Measurements from ENCODE around the gene ELMO1.

The ELMO1 gene

DNA sequence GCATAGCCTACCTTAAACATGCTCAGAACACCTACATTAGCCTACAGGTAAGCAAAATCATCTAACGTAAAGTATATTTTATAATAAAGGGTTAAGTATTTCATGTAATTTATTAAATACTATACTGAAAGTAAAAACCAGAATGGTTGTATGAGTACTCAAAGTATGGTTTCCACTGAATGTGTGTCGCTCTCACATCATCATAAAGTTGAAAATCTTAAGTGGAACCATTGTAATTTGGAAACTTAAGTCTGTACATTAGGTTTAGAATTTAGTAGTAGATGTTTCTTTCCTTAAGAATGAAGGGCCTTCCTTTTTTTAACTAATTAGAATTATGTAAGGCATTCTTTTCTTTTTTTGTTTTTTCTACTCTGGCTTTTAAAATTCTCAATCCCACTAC lies 484.4 kb downstream of the ELMO1 start:
- DNase-seq (ENCODE audit: low read depth in 2 of 3, low spot score in 2 of 3) = no peak

DNA sequence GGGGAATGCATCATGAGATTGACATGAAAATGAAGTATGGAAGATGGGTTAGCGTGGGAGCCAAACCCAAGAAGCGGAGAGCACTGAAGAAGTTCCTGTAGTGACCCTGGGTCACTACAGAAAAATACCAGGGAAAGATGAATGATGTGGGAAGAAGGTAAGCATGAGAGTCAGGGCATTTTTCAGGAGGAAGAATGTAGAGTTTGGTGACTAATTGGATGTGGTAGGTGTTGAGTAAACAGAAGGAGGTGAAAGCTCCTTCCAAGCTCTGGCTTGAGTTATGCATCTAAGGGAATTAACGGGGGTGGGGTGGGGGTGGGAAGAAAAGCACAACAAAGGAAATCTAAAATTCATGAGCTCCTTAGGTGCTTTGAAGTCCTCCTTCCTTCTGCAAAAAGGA lies 486.3 kb downstream of the ELMO1 start:
- DNase-seq (ENCODE audit: low read depth in 2 of 3, low spot score in 2 of 3) = no peak

DNA sequence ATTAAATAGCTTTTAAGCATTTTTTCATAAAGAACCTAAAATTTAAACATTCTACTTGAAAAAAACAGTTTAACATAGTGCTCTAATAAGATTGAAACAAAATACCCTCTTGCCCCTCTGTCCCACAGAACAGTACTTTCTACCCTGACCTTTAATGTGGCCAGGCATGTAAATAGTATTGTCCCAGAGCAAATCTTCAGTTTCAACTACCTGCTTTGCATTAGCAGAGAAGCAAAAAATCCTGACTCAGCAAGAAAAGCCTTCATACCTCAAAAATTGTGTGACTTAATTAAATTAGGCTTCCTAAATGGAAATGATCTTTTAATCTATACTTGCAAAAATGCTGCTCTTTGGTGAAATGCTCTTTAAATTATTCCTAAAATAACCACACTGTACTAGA lies 487.0 kb downstream of the ELMO1 start:
- no peak for DNase-seq (ENCODE audit: low read depth in 2 of 3, low spot score in 2 of 3)

DNA sequence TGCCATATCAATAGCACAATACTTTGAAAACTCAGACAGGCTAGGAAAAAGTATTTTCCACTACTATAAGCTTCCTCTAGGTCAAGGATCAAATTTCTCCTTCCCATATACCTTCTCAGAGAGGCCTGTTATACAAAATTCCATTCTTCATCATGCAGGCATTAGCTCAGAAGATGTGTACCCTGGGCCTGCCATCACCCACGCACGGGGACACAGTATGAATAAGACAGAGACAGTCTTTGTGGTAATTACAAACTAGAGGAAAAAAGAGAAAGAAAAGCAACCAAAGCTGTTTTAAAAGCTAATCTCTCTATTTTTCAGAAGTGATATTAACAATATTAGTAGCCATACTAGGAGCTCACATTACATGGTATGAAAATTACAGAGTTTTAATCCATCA lies 487.6 kb downstream of the ELMO1 start:
- no peak for DNase-seq (ENCODE audit: low read depth in 2 of 3, low spot score in 2 of 3)

DNA sequence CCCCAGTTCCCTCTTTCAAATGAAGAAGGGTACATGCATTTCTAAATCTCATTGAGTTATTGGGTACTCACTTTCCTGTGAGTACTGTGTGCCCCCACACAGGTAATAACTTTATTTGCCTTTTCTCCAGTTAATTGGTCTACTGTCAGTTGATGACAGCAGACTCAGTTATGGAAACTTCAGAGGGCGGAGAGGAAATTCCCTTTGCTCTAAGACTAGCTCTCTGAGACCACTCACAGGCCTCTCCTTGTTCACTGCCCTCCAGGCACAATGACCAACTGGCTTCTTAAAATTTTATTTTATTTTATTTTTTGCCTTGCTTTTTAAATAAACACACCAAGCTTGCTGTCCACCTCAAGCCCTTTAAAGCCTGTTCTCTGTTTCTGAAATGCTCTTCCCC lies 488.6 kb downstream of the ELMO1 start:
- DNase-seq (ENCODE audit: low read depth in 2 of 3, low spot score in 2 of 3) = no peak

DNA sequence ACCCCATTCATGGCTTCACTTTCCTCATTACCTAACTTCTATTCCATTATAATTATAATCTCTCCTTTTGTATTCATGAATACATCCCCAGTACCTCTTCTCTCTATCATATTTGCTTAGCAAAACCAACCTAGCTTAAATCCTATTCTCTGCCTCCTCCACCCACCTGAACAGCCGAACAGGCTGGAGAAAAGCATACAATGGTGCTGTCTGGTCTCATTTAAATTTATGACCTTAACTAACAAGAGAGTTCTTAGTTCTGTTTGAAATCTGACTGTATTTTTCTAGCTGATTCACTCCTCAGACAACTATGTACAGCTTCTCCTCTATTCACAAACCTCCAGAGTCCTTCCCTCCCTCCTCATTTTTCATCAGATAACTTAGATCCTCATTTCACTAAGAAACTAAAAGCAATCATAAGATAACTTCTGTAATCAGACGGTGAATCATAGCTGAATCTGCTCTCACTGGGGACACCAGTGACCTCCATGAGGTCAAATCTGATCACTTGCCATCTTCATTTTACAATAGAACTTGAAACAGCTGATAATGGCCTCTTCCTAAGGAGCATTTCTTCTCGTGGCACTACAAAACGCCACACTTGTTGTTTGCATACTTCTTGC lies 490.4 kb downstream of the ELMO1 start:
- DNase-seq (ENCODE audit: low read depth in 2 of 3, low spot score in 2 of 3) = no peak

DNA sequence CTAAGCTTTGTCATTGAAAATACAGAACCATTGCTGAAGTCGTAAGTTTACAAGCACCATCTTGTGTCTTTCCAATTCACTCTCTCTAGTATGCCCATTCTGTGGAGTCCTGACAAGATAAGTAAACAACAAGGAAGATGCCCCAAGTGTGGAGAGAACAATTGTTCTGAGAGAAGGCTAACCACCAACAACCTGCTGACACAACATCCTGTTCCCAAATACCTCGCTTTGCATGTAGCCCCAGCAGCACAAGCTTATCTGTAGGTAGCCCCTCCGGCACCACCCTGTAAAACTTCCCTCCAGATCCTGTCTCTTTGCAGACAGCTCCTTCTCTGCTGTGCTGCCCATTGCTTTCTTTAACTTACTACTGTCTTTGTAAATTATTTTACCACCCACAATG lies 491.0 kb downstream of the ELMO1 start:
- no peak for DNase-seq (ENCODE audit: low read depth in 2 of 3, low spot score in 2 of 3)

DNA sequence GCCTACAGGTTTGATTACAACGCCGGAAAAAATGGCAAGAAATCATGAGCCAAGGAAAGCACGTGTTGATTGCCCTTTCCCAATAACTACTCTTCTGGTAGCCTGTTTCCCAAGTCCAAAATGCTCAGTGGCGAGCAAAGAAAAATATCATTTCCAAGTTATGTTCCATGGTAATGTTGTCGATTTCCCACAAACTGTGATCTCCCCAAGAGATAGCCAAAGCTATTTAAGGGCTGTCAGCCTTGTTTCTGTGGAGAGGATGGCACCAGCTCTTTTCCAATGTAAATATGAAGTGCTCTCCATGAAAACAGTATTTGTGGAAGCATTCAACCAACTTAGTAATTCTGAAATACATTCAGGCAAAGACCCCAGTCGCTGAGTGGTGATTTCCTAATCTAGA lies 491.9 kb downstream of the ELMO1 start:
- no peak for DNase-seq (ENCODE audit: low read depth in 2 of 3, low spot score in 2 of 3)

DNA sequence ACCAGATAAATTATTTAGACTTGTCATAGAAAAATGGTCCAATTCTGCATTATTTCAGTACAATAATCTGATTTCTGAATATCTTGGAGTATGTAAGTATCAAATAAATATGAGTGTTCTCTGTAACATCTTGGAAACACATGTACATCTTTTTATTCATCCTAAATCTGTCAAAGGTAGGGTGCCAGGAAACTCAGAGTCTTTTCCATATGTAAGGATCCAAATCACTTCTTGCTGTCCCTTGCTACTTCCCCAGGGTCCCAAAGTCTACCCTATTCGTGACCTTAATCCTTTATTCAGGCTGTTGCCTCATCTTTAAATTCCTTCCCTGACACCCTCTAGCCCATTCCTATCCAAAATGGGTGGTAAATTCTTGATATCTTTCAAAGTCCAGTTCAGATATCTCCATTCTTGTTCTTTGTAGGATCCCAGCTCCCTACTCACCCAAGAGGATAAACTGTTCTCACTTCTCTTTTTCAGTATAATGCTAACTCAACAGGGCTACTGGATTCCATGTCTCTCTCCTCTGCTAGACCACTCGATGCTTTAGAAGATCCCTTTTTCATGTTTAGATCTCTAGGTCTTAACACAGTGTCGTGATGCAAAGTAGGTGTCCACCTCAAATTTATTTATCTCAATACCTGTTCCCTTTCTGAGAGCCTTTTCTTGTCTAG lies 493.1 kb downstream of the ELMO1 start:
- DNase-seq (ENCODE audit: low read depth in 2 of 3, low spot score in 2 of 3) = no peak

DNA sequence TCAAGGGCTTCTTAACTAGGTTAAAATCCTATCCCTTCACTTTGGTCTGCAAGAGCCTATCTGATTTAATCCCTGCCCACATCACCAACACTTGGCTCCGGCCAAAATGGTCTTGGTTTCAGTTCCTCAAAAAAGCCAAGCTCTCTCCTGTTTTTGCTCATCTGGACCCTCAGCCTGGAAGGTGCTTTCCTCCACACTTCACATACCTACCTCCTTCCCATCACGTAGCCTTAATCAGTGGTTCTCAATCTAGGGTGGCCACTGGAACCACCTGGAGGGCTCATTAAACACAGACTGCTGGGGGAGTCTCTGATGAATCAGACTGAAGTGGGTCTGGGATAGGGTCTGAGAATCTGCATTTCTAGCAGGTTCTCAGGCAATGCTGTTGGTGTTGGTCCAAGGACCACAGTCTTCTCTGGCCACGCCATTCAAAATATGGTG lies 497.4 kb downstream of the ELMO1 start:
- no peak for DNase-seq (ENCODE audit: low read depth in 2 of 3, low spot score in 2 of 3)

DNA sequence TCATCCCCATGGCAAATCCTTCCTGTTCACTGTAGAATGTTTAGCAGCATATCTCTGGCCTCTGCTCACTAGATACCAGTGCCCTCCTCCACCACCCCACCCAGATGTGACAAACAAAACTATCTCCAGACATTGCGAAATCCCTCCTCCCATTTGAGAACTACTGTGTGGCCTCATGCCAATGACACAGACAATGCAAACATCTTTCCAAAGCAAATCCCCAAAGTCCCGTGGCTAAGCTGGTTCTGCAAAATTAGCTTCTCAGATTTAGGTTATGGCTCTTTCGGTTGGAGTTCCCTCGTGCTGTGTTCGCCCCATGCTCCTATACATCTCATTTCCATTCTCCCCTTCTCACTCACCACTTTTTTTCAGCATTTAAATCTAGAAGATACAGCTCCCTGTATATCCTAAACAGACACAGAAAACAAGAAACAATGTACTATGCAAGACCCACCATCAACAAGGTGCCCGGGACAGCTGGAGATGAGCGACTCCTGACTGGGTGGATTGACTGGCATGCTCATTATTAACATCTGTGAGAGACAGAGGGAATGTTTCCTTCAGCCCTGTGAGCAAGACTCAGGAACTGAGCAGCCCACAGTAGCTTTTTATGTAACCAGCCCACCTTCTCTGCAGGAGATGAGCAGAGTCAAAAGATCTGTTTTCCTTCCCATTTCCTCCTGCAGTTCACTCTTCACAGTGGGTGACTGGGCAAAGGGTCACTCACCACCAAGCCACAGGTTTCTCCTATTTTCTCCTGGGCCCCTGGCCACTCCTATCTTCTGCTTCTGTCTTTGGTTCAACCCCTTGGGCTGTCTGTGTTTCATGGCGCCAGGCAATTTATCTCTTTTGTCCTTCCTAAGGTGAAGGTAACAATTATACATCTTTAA lies 498.7 kb downstream of the ELMO1 start:
- DNase-seq (ENCODE audit: low read depth in 2 of 3, low spot score in 2 of 3) = no peak

DNA sequence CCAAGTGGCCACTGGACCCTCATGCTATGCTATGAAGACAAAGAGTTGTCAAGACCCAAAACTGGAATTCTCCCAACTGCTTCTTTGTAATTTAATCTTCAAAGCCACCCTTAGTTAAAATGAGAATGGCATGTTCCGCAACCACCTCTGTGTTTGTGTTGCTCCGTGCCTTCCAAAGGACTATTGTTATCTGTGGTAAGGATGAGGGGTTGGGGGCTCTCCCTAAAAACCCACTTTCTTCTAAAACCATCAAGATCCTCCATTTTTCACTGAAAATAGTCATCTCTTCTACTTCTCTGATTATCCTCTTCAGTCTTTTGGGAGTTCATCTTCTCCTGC lies 502.3 kb downstream of the ELMO1 start:
- DNase-seq (ENCODE audit: low read depth in 2 of 3, low spot score in 2 of 3) = no peak

DNA sequence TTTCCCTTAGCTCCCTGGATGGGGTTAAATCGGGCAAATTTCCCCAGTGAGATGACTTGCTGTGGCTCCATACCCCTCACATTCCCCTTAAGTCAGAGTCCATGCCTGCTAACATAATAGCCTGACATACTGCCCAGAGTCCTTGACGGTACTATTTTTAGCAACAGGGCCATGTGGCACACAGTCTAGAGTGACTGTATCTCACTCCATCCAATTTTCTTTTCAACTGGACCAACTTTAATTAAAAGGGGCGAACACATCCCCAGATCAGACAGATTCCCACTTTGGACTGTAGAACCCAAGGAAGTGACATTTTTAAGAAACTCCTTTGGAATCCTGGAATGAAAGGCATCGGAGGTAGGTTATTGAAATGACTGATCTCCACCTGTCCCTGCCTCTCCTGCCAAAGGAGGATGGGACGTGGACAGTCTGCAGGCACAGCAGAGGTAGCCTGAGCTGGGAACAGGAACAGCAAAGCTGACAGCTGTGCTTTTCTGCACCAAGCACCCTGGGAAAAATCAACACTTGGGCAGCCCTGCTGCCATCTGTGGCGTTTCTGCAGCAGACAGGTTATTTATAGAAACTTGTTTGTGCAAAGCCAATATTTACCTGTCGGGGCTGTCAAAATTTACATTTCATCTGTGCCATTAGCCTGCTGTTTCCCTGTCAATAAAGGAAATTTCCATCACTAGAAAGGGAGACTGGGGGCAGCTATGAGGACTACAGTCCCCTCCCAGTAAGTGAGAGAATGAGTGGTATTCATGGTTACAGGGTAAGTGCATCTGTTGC lies 502.9 kb downstream of the ELMO1 start:
- DNase-seq (ENCODE audit: low read depth in 2 of 3, low spot score in 2 of 3) = no peak

DNA sequence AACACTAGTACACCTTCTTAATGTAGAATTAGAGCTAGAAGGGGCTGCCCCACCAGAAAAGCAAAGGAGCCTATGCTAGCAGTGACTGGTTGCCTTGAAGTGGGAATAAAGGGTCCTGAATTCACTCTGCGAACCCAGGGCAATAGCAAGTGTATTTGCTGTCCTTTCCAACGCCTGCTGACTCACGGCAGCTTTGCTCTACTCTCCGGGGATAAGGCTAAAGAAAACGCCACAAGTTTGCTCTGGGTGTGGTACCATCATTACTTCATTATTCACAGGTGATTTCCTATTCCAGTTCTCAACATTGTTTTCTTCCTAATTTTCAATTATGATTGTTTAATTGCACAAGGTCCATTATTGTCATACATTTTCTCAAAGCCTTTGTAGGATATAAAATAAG lies 503.8 kb downstream of the ELMO1 start:
- no peak for DNase-seq (ENCODE audit: low read depth in 2 of 3, low spot score in 2 of 3)

DNA sequence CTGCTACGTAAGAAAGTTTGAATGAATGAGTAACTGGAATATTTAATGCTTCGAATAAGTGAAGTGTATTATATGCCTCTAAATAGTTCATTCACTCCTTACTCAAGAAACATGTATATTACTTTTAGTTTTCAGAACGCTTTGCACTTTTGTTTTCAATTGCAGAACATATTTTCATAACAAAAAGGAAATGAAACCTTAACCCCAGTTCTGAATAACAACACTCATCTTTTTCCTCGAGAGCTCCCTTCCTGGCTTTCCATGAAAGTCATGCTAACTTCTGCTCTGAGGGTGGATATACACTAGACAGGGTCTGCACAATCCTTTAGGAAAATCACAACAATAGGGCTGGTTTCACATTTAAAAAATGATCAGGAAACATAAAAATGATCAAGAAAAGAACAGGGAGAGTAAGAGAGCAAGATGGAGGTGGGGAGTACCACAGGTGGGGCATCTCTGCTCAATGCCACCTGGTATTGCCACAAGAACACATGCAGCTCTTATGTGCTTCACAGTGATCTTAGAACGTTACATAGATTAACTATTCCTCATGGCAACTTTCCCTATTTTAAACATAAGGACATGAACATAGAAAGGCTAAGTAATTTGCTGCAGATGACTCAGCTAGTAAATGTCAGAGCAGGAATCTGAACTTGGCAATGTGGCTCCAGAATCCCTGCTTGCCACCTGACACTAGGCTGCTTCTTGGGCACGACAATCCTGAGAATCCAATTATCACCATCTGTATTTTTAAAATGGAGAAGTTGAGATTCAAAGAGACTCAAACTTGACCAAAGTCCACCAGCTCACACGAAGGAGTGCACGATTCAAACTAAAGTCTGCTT lies 504.9 kb downstream of the ELMO1 start:
- DNase-seq (ENCODE audit: low read depth in 2 of 3, low spot score in 2 of 3) = no peak

DNA sequence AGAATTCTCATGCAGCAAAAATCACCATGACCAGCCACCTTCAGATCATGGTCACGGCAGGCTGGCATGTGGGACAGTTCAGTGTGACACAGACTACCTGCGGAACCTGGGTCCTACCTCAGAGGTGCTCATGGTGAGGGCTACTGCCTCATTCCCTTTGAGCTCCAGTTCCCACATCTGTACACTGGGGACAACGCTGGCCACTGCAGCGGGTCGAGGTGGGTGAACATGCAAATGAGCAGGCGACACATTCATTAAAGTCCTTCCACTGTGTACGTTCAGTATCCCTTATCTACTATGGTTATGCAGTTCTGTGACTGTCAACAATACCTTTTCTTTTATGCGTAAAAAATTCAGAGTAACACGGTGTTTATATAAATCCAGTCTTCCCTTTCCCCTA lies 505.7 kb downstream of the ELMO1 start:
- DNase-seq (ENCODE audit: low read depth in 2 of 3, low spot score in 2 of 3) = no peak

DNA sequence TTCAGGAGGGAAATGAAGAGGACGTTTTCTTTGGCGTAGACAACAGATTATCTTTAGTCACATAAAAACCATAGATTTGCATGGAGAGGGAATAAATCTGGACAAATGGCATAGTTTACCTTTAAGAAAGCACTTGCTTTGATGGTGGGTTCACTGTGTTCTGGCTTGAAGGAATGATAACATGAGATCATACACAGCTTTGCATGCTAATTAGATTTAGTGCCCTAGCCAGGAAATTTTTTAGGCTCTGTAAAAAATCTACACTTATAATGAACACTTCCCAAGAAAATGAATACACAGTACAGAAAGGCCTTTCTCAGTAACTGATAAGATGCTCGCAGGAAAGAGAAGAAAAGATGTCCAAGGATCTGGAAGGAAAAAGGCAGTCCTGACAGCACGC lies 506.1 kb downstream of the ELMO1 start:
- no peak for DNase-seq (ENCODE audit: low read depth in 2 of 3, low spot score in 2 of 3)

DNA sequence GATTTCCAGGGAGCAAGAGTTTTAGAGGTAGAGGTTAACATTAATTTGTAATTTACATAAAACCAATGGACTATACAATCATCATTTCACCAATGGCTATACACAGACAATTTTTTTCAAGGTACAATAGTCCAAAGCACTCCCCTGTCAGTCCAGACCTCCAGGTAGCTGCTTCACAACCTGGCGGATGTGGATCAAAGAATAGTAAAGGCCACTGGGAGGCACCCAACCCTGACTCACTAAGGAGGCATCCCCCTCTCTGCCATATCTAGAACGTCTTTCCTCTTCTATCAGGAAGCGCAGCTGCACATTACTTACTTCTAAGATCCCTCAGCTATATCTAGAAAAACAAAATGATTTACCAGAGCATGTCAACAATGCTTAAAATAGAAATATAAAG lies 506.6 kb downstream of the ELMO1 start:
- DNase-seq (ENCODE audit: low read depth in 2 of 3, low spot score in 2 of 3) = no peak

DNA sequence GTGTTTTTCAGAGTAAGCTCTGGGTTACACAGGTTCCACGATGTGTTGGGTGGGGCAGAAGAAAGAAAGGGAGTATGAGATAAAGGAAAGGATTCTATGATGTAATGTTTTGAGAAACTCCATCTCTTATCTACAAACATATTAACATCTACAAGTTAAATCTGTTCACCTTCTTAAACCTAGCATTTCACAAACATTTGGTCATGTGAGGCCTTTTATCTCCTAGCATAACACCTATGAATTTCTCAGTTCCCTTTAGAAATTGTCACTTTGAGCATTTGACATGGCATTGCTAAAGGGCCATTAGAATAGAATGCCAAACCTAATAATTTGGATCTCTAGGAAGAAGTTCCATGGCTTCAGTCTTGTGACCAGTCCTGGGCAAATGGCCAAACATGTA lies 507.3 kb downstream of the ELMO1 start:
- DNase-seq (ENCODE audit: low read depth in 2 of 3, low spot score in 2 of 3) = no peak

DNA sequence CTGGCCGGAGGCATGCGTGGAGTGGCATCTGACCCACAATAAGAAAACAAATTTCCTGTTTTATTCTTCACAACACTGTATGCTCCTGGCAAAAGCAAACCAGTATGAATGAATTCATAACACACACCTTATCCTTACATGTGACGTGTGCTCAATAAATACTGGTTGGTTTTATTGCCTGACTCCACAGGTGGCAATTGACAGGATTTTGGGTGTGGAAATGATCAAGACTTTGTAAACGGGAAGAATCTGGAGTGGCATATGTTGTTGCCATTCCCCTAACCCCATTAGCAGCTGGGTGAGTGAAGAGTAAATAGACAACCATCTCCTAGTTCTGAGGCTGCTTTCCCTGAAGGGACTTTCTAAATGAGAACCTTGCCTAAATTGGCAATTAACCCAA lies 508.8 kb downstream of the ELMO1 start:
- DNase-seq (ENCODE audit: low read depth in 2 of 3, low spot score in 2 of 3) = no peak

All from activated CD8-positive, alpha-beta memory T cell treated with anti-CD3 and anti-CD28 coated beads for 48 hours (primary cell).